Measurements from ENCODE around the gene DAZAP1.
"Not testable (repeated sequence)": the region's sequence is repeated elsewhere in the genome, so short reads cannot be mapped to it uniquely, and the experiment has no call there.

The DAZAP1 gene

GRCh38 chr19:1471515-1472160, 64.3 kb downstream of the DAZAP1 start:
- no peak for DNase-seq (ENCODE audit: low read depth, low spot score)

- DNase-seq (ENCODE audit: low read depth, low spot score): no peak
Measured at GRCh38 chr19:1472231-1473084, 65.1 kb downstream of the DAZAP1 start.

- DNase-seq (ENCODE audit: low read depth, low spot score): no peak
Measured at GRCh38 chr19:1473085-1473851, 65.9 kb downstream of the DAZAP1 start.

GRCh38 chr19:1474011-1474764, 66.8 kb downstream of the DAZAP1 start:
- no peak for DNase-seq (ENCODE audit: low read depth, low spot score)

- DNase-seq (ENCODE audit: low read depth, low spot score): no peak
Measured at GRCh38 chr19:1474765-1475351, 67.5 kb downstream of the DAZAP1 start.

- no peak for DNase-seq (ENCODE audit: low read depth, low spot score)
Measured at GRCh38 chr19:1475751-1476437, 68.5 kb downstream of the DAZAP1 start.

GRCh38 chr19:1477056-1477455, 69.7 kb downstream of the DAZAP1 start:
- DNase-seq (ENCODE audit: low read depth, low spot score): not testable (repeated sequence)

GRCh38 chr19:1478934-1479707, 71.7 kb downstream of the DAZAP1 start, which contains the start of gene C19orf25:
Gene C19orf25, minus strand, starts transcription at chr19:1479215. Its CDS starts 312 bp downstream, at chr19:1478903.
- DNase-seq (ENCODE audit: low read depth, low spot score): peak; percentile 84

GRCh38 chr19:1481224-1481892, 74.0 kb downstream of the DAZAP1 start:
- DNase-seq (ENCODE audit: low read depth, low spot score): no peak

GRCh38 chr19:1481893-1482360, 74.5 kb downstream of the DAZAP1 start:
- no peak for DNase-seq (ENCODE audit: low read depth, low spot score)

GRCh38 chr19:1482361-1483130, 75.2 kb downstream of the DAZAP1 start:
- DNase-seq (ENCODE audit: low read depth, low spot score): no peak

GRCh38 chr19:1483131-1483978, 76.0 kb downstream of the DAZAP1 start:
- DNase-seq (ENCODE audit: low read depth, low spot score): no peak

GRCh38 chr19:1483979-1484428, 76.6 kb downstream of the DAZAP1 start:
- DNase-seq (ENCODE audit: low read depth, low spot score): no peak

All from activated CD4-positive, CD25-positive, alpha-beta regulatory T cell treated with anti-CD3 and anti-CD28 coated beads, Interleukin-2, amount 50 U/mL, for 16 hours (primary cell).